IPS-11a (cell line): Measurements from ENCODE around the gene GPALPP1.
"Not testable (repeated sequence)": the region's sequence is repeated elsewhere in the genome, so short reads cannot be mapped to it uniquely, and the experiment has no call there.

Source experiments
- H3K4me3 ChIP-seq: one replicate; pipeline ENCODE4 v1.5.1; 2013; ENCODE audit warnings: low read depth, low read length, control low read depth

GPALPP1 gene

DNA sequence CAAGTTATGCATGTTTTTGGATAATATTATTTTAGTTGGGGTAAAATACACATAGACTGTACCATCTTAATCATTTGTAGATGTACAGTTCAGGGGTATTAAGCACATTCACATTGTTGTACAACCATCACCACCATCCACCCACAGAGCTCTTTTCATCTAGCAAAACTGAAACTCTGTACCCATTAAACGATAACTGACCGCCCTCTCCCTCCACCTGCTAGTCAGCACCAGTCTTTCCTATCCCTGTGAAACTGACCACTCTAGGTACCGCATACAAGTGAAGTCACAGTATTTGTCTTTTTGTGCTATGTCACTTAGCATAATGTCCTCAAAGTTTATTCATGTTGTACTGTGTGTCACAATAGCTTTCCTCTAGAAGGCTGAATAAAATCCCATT is 70.7 kb downstream of the GPALPP1 start:
- H3K4me3 ChIP-seq = no peak overlapping the region

DNA sequence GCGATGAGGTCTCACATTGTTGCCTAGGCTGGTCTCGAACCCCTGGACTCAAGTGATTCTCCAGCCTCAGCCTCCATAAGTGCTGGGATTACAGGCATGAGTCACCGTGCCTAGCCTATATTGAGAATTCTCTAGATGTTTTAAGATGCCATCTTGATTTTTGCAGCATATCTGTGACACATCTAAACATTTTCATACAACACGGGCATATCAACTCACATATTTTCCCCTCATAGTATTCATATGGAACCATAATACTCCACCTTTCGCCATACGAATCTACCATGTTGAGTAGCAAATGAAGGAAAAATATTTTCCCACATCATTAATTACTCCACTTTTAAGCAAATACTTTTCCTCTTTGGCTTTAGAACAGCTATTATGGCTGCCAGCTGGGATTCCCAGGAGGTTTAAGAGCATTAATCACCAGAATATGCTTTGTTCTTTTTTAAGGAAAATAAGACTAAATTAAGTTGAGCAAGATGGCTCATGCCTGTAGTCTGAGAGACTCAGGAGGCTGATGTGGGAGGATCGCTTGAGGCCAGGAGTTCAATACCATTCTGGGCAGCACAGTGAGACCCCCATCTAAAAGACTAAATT is 74.0 kb downstream of the GPALPP1 start:
- H3K4me3 ChIP-seq = no peak overlapping the region

DNA sequence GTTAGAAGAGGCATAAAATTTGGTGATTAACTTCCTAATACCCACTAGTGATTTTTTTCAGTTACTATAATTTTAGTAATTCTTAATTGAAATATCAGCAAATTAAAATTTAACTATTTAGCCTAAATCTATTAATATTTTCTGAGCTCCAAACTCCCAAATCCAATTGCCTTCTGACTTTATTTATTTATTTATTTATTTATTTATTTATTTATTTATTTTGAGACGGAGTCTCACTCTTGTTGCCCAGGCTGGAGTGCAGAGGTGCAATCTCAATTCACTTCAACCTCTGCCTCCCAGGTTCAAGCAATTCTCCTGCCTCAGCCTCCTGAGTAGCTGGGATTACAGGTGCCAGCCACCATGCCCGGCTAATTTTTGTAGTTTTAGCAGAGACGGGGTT is 74.6 kb downstream of the GPALPP1 start:
- not testable (repeated sequence) for H3K4me3 ChIP-seq

DNA sequence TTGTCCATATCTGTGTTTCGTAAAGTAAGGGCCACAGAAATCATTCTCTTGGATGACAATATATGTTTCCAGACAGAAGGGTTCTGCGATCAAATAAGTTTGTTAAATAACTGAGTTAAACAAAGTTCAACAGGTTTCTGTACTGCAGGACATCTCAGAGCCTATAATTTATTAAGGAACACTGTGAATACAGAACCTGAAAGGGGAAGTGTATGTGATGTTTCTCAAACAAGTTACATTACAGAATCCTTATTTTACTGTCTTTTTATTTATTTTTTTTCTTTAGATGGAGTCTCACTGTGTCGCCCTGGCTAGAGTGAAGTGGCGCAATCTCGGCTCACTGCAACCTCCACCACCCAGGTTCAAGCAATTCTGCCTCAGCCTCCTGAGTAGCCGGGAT is 75.6 kb downstream of the GPALPP1 start:
- no peak overlapping the region for H3K4me3 ChIP-seq

DNA sequence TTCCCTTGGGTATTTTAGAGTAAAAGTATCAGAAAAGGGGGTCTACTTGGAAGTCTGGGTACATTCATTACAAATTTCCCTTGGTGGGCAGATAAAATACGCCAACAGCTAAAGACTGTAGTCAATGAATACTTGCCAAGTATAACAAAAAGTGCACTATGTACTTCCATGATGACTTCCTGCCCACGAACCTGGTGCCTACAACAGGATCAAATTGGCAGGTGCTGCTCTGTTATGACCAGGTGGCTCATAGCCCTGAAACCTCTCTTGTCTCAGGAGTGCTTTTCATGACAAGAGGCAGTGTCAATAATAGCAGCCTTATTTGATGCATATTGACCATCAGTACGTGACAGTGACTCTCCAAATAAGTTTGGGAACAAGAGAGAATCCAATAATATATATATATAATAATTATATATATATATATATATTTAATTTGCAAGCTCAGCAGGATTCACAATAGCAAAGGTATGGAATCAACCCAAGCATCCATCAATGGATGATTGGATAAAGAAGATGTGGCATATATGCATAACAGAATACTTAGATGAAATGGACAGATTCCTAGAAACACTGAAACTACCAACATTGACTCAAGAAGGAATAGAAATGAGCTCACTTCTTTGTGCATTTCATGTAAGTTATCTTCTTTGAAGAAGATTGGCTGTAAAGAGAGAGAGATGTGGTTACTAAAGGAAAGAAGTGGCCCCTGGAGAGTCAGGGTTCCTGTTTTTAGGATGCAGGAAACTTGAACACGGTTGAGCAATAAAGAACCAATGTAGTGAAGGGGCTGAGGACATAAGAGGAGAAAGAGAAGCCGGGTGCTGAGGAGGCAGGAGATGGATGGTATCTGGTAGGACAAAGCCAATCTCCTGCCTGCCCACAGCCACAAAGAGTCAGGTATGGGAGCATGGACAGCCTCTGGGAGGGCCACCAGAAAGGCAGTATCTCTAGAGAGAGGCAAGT is 79.0 kb downstream of the GPALPP1 start:
- H3K4me3 ChIP-seq = no peak overlapping the region

DNA sequence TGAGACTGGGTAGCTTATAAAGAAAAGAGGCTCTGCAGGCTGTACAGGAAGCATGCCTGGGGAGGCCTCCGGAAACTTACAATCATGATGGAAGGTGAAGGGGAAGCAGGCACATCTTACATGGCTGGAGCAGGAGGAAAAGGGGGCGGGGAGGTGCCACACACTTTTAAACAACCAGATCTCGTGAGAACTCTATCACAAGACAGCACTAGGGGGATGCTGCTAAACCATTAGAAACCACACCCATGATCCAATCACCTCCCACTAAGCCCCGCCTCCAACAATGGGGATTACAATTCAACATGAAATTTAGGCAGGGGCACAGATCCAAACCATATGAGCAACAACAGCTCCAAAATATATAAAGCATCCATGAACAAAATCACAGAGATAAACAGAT is 84.5 kb downstream of the GPALPP1 start:
- H3K4me3 ChIP-seq = no peak overlapping the region

DNA sequence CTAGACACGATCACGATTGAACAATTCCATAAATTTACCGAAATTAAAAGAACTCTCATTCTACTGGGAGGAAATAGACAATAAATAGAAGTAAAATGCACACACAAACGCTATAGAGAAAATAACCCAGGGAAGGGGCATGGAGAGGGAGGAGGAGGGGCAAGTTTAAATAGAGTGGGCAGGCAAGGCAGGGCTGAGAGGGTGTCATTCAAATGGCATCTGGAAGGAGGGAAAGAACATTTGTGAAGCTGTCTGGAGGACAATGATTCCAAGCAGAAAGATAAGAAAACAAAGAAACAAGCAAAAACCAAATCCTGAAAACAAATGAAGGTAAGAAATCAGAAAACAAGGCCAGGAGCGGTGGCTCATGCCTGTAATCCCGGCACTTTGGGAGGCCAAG is 85.4 kb downstream of the GPALPP1 start:
- H3K4me3 ChIP-seq = no peak overlapping the region

DNA sequence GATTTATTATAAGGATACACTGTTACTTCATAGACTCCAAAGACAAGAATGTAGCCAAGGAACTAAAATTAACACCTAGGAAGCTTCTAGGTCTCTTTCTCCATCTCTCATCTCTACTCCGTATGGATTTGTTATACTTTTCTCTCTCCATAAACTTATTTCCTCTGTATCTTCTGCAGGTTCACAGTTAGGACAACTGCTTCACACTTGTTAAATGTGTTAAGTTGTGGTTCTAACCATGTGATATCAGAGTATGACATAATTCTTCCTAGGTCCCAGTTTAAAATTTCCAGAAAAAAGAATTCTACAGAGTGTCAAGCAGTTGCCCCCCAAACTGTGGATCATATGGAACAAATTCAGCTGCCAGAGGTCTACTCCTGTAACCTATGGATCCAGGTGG is 88.7 kb downstream of the GPALPP1 start:
- H3K4me3 ChIP-seq = no peak overlapping the region
